GM18873 (cell line): ENCODE results near the gene ROCK2.

Experiments used
- ATAC-seq: cut with Tn5 transposase; IDR thresholded peaks from one replicate; pipeline ENCODE4 v1.9.1; 2021; ENCODE audit warnings: mild to moderate bottlenecking, moderate library complexity, moderate number of reproducible peaks; ENCODE audit not compliant: unreplicated experiment, low FRiP score

ROCK2 gene

GRCh38 chr2:11133238-11133935, 211.0 kb downstream of the ROCK2 start:
- ATAC-seq: no peak

- ATAC-seq: no peak
Measured at GRCh38 chr2:11132036-11132671, 212.3 kb downstream of the ROCK2 start.

- no peak for ATAC-seq
Measured at GRCh38 chr2:11131166-11131920, 213.1 kb downstream of the ROCK2 start.
